ENCODE measurements around the gene USP24.

- peak; percentile 16 for TF ChIP-seq CTCF (IDR thresholded peaks at IDR 0.05)
- no peak for TF ChIP-seq EZH2 (IDR thresholded peaks at IDR 0.05; ENCODE audit: borderline replicate concordance, insufficient read depth, low read depth, low read length, poor library complexity, severe bottlenecking)
Measured at GRCh38 chr1:55064071-55064581, 151.0 kb downstream of the USP24 start.

Measured in B cell (primary cell).